Duodenal mucosa (tissue), 2 donors: ENCODE data around the gene NFIA.

Source experiments
- H3K27ac ChIP-seq: one replicate; pipeline ENCODE4 v1.7.0; 2013; ENCODE audit warnings: low read depth, low read length
- H3K27me3 ChIP-seq, 2 donors: one replicate each; pipeline ENCODE4 v1.7.0; 2013; ENCODE audit warnings: low read length in 2 of 2, control low read depth in 1 of 2; ENCODE audit not compliant: insufficient read depth in 2 of 2, control insufficient read depth in 1 of 2
- H3K36me3 ChIP-seq, 2 donors: one replicate each; pipeline ENCODE4 v1.7.0; 2013; ENCODE audit warnings: low read length in 2 of 2, control low read depth in 1 of 2; ENCODE audit not compliant: insufficient read depth in 2 of 2, control insufficient read depth in 1 of 2
- H3K4me1 ChIP-seq, 2 donors: one replicate each; pipeline ENCODE4 v1.7.0; 2013; ENCODE audit warnings: low read length in 2 of 2, control low read depth in 1 of 2; ENCODE audit not compliant: insufficient read depth in 2 of 2, control insufficient read depth in 1 of 2
- H3K4me3 ChIP-seq, 2 donors: one replicate each; pipeline ENCODE4 v1.7.0; 2013; ENCODE audit warnings: low read length in 2 of 2, low read depth in 1 of 2
- H3K9ac ChIP-seq, 2 donors: one replicate each; pipeline ENCODE4 v1.7.0; 2013; ENCODE audit warnings: low read length in 2 of 2, low read depth in 1 of 2
- H3K9me3 ChIP-seq, 2 donors: one replicate each; pipeline ENCODE4 v1.7.0; 2013; ENCODE audit warnings: low read length in 2 of 2, control low read depth in 1 of 2; ENCODE audit not compliant: control insufficient read depth in 1 of 2

The NFIA gene

DNA sequence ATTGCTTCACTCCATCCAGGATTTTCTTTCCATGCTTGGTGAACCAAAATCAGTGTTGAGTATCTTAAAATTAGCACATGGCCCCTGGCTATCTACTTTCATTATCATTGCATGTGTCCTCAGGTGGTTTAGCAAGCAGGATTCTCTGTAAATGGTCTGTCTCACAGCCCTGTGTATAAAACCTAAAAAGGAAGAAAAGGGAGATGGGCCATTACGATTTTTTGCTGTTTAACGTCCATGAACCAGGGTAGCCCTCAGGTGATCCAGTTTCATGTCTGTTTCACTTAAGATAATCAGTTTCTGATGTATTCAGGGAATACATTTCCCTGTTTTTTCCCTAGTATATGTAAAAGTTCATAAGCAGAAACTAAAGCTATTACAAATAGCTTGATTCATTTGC, 238.2 kb downstream of the NFIA start:
- Histone ChIP-seq H3K27ac (no peak overlapping the region), H3K9ac (no peak overlapping the region), H3K4me1 (peaks cover 17 to 27% of the 10 kb centered on the region in 2 donors)

GRCh38 chr1:61322008-61322744, 239.8 kb downstream of the NFIA start:
- H3K27me3 ChIP-seq: no peaks in the 10 kb centered on the region
- H3K4me1 ChIP-seq: peaks cover 17 to 27% of the 10 kb centered on the region in 2 donors
- no peaks in the 10 kb centered on the region for H3K36me3 ChIP-seq
- no peak overlapping the region for H3K9ac ChIP-seq
- no peak overlapping the region for H3K27ac ChIP-seq
- H3K4me3 ChIP-seq: no peak overlapping the region
- no peaks in the 10 kb centered on the region for H3K9me3 ChIP-seq

More for the DNA sequence above, 238.2 kb downstream of the NFIA start:
- Histone ChIP-seq H3K4me3 (no peak overlapping the region), H3K9me3 (no peaks in the 10 kb centered on the region), H3K36me3 (no peaks in the 10 kb centered on the region), H3K27me3 (no peaks in the 10 kb centered on the region)

DNA sequence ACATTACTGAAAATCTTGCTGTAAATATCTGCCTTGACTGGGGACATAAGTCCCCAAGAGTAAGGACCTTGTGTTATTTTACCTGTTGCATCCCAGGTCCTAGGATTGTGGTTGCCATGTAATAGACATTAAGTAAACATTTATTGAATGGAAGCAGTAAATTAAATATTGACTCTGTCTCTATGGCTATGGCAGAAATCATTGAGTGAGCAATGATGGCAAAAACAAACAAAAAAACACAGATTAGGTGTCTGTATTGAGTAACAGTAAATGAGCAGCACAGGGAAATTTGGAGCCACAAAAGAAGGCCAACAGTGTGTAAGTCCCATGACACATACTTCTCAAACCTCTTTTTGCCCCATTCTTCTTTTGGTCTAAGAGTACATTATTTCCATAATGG, 240.4 kb downstream of the NFIA start:
- H3K9ac ChIP-seq: no peak overlapping the region
- H3K4me3 ChIP-seq: no peak overlapping the region
- H3K9me3 ChIP-seq: peaks cover 0 to 2% of the 10 kb centered on the region in 2 donors
- no peak overlapping the region for H3K27ac ChIP-seq
- no peaks in the 10 kb centered on the region for H3K36me3 ChIP-seq
- H3K4me1 ChIP-seq: peaks cover 17 to 27% of the 10 kb centered on the region in 2 donors
- no peaks in the 10 kb centered on the region for H3K27me3 ChIP-seq

- Histone ChIP-seq H3K27ac (no peak overlapping the region), H3K9ac (no peak overlapping the region)
Observed at GRCh38 chr1:61323681-61324328, 241.4 kb downstream of the NFIA start.

GRCh38 chr1:61326713-61327112, 244.4 kb downstream of the NFIA start:
- Histone ChIP-seq H3K9me3 (peaks cover 0 to 2% of the 10 kb centered on the region in 2 donors), H3K36me3 (no peaks in the 10 kb centered on the region), H3K9ac (no peak overlapping the region), H3K27me3 (no peaks in the 10 kb centered on the region), H3K27ac (no peak overlapping the region), H3K4me1 (peaks cover 0 to 4% of the 10 kb centered on the region in 2 donors), H3K4me3 (no peak overlapping the region)

More at GRCh38 chr1:61323681-61324328, 241.4 kb downstream of the NFIA start:
- H3K4me3 ChIP-seq: no peak overlapping the region
- no peaks in the 10 kb centered on the region for H3K27me3 ChIP-seq
- H3K36me3 ChIP-seq: no peaks in the 10 kb centered on the region
- H3K4me1 ChIP-seq: peaks cover 14 to 19% of the 10 kb centered on the region in 2 donors
- peaks cover 0 to 2% of the 10 kb centered on the region in 2 donors for H3K9me3 ChIP-seq

GRCh38 chr1:61327436-61327835, 245.1 kb downstream of the NFIA start:
- Histone ChIP-seq H3K9ac (no peak overlapping the region), H3K4me1 (peaks cover 0 to 4% of the 10 kb centered on the region in 2 donors), H3K4me3 (no peak overlapping the region), H3K9me3 (peaks cover 0 to 2% of the 10 kb centered on the region in 2 donors), H3K27me3 (no peaks in the 10 kb centered on the region), H3K27ac (no peak overlapping the region), H3K36me3 (no peaks in the 10 kb centered on the region)

DNA sequence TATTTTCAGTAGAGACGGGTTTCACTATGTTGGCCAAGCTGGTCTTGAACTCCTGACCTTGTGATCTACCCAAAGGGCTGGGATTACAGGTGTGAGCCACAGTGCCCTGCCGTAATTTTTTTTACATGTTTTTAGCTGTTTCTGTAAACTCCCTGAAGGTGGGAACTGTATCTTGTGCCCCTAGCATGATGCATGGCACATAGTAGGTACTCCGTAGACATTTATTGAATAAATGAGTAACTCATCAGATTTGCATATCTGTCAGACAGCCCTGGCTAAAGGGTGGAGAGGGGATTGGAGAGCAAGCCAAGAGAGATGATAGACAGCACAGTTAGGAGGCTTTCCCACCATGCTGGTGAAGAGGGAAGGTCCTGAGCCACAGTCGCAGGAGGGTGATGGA, 247.2 kb downstream of the NFIA start:
- H3K9me3 ChIP-seq: peaks cover 0 to 2% of the 10 kb centered on the region in 2 donors
- H3K27ac ChIP-seq: no peak overlapping the region
- peaks cover 0 to 3% of the 10 kb centered on the region in 2 donors for H3K36me3 ChIP-seq
- H3K9ac ChIP-seq: no peak overlapping the region
- no peak overlapping the region for H3K4me3 ChIP-seq
- no peaks in the 10 kb centered on the region for H3K27me3 ChIP-seq
- no peaks in the 10 kb centered on the region for H3K4me1 ChIP-seq

- Histone ChIP-seq H3K9ac (no peak overlapping the region), H3K4me3 (no peak overlapping the region), H3K27ac (no peak overlapping the region), H3K9me3 (peaks cover 0 to 2% of the 10 kb centered on the region in 2 donors), H3K4me1 (no peaks in the 10 kb centered on the region), H3K36me3 (peaks cover 0 to 3% of the 10 kb centered on the region in 2 donors), H3K27me3 (no peaks in the 10 kb centered on the region)
Observed at GRCh38 chr1:61330018-61330417, 247.7 kb downstream of the NFIA start.

DNA sequence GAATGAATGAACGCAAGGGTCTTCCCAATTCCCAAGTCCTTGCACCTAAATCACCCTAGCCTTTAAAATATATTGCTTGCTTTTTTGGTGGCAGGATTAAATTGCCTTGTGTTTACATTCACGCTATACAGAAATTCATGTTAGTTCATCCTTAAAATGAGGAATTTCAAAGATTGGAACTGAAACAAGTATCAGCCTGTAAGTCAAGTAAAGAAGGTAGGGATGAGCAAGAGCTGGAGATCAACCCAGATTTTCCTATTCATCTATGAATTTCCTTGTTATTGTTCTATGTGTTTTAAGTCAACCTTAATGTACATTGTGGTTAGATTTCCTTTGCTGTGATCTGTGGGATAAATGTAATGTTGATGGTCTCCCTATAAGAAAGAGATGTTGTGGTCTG, 248.2 kb downstream of the NFIA start:
- no peak overlapping the region for H3K9ac ChIP-seq
- no peak overlapping the region for H3K27ac ChIP-seq
- no peaks in the 10 kb centered on the region for H3K27me3 ChIP-seq
- H3K9me3 ChIP-seq: peaks cover 0 to 2% of the 10 kb centered on the region in 2 donors
- H3K36me3 ChIP-seq: peaks cover 0 to 3% of the 10 kb centered on the region in 2 donors
- H3K4me3 ChIP-seq: no peak overlapping the region
- no peaks in the 10 kb centered on the region for H3K4me1 ChIP-seq

DNA sequence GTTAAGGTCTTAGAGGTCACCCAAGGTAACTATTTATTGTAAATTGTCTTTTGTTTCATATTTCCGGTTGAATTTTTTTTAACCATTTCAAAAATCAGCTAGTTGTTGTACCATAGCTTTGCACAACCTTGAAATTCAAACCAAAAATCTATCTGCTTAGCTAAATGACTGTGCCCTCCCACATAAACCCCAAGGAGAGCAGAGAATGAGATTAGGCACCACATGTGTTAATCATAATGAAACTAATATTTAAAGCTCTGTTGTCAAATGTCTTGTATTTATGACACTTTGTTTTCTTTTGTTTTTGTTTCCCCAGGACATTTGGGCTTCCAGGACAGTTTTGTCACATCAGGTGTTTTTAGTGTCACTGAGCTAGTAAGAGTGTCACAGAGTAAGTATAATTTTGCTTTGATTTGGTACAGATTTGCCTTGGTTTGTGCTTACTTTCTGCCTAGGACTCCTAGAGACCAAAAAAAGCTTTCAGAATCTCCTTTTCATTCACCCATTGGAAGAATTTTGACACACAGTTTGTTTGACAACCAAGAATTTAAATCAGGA, 249.9 kb downstream of the NFIA start:
- no peak overlapping the region for H3K4me3 ChIP-seq
- H3K27me3 ChIP-seq: no peaks in the 10 kb centered on the region
- no peak overlapping the region for H3K27ac ChIP-seq
- peaks cover 0 to 3% of the 10 kb centered on the region in 2 donors for H3K36me3 ChIP-seq
- peaks cover 0 to 1% of the 10 kb centered on the region in 2 donors for H3K9me3 ChIP-seq
- no peaks in the 10 kb centered on the region for H3K4me1 ChIP-seq
- H3K9ac ChIP-seq: no peak overlapping the region
